A172 (cell line): ENCODE measurements around the gene GRAMD1A. TPM values are rescaled to one million over a fixed set of nuclear protein-coding genes. Genes with fewer than 3 reads are reported as not detected.
"Not testable (repeated sequence)": the region's sequence is repeated elsewhere in the genome, so short reads cannot be mapped to it uniquely, and the experiment has no call there.

ENCODE experiments used
- DNase-seq: peaks from one replicate; pipeline ENCODE4 v3.0.0-alpha.2; 2015; ENCODE audit warnings: low spot score
- total RNA-seq: library from RNA; depleted of rRNA; stranded (reverse); fragments of >200 nt; shearing (Covaris generic); gene quantifications from 2 replicates; pipeline ENCODE4 v1.2.3, GENCODE V29; 2014; rRNA removed

Gene GRAMD1A
- total RNA-seq = 20.2 and 26.9 TPM in 2 replicates

DNA sequence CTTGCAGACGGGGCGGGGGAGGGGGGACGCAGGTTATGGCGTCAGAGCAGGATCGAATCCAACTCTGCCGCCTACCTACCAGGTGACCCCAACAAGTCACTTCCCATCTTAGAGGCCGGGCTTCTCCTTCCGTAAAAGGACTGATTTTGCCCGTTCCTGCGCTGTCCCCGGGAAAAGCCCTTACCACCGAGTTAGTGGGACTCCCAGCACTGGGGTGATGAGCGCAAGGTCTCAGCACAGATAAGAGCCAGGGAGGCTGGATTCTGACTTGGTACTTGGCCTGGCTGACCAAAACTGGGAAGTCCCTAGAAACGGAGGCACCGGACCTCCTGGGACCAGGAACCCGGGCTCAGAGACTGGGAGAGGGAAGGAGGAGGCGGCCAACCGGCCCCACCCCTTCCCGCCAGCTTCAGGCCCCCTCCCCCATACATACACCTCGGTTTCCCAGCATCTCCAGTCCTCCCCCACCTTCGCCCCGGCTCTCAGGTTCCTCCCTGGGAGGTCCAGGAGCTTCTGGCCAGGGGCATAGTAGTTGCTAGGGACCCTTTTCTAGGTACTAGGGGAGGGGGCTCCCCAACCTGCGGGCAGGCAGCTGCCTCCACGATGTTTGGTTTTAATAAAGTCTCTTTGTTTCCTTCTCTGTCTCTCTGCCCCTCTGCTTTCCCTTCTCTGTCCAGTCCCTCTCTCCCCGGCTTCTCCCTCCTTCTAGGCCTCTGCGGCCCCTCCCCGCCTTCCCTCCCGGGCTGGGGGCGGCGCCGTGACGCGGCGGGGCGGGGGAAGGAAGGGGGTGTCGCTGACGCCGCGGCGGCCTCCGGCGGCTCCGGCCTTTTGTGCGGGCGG lies at the start of gene GRAMD1A:
GRAMD1A (plus strand) TSS at position 826 of the 840 bp plus-strand sequence. CDS start 156 bp downstream, outside the sequence.
- peak; percentile 75 for DNase-seq

DNA sequence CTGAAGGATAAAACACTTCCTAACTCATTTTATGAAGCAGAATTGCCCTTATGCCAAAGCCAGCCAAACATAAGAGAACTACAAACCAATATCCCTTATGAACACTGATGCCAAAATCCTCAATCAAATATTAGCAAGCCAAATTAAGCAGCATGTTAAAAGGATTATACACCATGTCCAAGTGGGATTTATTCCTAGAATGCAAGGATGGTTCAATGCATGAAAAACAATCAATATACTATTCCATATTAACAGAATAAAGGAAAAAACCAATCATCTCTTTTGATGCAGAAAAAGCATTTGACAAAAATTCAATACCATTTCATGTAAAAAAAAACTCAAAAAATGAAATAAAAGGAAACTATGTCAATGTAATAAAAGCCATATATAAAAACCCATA lies 47.0 kb upstream of the GRAMD1A start:
- DNase-seq = no peak

DNA sequence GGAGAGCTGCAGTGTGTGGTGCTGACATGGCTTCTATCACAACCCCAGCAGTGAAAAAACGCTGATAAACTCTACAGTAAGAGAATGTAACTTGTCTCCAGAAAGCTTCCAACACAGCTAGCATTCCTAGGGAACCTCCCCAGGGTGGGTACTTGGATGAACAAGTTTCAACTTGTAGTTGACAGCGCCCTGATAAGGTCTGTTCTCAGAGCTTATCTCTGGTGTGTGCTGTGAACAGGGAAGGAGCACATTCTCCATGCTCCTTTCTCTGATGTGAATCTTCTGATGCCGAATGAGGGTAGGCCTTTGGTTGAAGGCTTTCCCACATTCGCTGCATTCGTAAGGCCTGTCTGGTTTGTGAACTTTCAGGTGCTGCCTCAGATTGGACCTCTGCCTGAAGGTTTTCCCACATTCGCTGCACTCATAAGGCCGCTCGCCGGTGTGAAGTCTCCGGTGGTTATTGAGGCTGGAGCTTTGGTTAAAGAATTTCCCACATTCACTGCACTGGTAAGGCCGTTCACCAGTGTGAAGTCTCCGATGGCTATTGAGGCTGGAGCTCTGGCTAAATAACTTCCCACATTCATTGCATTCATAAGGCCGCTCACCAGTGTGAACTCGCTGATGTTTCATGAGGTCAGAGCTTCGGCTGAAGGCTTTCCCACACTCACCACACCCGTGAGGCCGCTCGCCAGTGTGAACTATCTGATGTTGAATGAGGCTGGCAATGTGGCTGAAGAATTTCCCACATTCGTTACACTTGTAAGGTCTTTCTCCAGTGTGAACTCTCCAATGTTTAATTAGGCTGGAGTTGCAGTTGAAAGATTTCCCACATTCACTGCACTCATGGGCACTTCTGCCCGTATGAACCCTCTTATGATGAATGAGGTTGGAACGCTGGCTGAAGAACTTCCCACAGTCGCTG lies 42.0 kb upstream of the GRAMD1A start:
- DNase-seq = no peak

DNA sequence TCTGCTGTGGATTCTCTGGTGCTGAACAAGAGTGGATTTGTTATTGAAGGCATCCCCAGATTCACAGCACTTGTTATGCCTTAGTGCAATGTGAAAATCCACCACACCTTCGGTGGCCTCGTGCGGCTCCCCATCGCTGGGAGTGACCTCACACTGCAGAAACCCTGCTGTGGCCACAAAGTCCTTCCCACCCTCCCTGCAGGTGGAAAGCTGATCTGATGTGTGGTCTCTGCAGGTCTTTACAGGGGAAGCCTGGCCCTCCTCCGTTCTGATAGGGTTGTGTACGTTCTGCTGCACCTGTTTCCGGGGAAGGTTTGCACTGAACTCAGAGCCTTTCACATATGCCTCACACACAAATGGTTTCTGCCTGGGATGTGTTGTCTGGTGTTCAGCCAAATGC lies 41.1 kb upstream of the GRAMD1A start:
- DNase-seq = no peak

DNA sequence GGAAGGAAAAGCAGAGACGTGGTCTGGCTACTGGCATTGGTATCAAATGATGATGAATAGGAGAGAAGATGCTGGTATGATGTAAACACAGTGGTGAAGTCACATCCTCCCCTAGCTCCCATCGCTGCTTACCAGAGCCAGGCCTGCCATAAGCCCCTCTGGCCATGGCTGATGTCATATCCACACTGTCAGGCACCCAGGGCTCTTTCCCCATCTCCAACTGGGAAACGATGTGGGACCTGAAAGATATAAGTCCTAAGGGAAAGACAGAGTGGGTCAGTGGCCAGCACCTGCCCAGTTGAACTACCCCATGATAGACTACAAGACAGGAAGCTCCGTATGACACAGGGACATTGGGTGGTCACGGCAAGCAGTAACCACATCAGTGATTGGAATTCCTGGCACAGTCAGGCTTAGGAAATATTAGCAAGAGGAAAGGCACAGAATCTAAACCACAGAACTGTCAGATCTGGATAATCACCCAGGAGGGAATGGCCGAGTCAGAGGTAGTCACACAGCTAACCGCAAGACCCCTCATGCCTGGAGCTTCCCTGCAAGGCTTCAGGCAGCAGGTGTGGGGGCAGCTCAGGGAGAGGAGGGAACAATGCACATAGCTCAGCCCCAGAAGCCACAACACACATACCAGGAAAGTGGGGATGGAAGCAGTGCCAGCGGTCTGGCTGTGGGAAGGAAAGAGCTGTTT lies 39.9 kb upstream of the GRAMD1A start:
- peak; percentile 99 for DNase-seq

DNA sequence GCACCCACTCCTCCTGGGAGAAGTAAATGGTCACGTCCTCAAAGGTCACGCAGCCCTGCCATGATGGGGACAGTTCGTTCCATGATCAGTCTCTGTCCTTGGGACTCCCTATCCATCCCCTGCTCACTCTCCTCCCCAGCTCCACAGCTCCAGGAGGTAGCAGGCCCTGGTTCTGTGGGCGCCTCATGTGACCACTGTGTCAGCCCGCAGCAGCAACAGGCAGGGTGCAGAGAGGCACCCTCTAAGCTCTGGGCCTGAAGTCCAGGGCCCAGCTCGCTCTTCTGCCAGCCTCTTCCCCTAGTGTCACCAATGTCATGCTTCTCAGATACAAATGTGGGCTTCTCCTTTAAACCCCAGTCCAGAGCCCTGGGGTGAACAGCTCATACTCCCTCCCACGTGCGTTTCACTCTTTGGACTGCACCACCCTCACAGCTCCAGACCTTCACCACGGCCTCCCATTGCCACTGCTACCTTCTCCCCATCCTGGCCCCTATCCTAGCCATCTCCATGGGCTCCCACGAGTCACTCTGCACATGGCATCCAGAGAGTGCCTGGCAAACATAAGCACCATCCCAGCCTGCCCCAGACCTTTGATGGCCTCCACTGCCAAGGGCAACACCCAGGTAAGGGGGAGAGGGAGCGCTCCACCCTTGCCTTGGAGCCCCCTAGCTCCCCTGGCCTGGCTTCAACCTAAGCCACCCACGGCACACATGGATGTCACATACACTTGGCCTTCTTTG lies 39.0 kb upstream of the GRAMD1A start:
- DNase-seq = no peak

DNA sequence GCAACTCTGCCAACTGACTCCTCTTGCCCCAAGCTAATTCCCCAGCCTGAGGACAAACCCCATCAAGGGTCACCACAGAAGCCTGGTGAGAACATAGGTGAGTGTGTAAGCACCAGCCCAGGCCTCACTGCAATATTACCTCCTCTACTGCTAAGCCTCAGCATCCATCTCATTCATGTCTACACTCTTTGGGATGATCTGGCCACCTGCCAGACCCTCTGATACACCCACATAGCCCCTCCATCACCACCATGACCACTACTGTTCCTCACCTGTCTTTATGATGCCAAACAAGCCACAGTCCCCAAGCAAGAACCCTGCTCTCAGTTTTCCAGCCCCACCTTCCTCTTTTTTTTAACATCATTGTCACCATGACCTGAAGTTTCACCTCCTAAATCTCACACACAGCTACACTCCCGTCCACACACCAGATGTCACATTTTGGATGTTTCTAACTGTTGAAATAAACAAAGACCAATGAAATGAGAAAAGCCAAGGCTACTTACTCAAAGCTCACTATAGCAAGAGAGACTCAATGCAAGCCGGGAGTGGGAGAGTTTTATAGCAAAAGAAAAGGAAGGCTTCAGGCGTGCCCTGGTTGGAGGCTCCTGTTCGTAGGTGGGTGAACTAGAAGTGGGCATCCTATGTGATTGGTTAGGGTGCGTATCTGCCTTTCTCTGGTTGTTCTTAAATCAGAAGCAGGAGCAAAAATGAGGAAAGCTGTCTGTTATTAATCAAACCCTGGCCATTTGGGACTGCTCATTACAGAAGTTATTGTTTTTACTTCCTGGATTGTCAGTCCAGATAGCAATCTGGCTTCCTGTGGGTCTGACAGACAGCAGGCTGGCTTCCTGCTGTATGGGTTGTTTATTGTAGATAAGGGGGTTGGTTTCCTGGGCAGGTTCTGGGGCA lies 38.1 kb upstream of the GRAMD1A start:
- DNase-seq = peak; percentile 27

DNA sequence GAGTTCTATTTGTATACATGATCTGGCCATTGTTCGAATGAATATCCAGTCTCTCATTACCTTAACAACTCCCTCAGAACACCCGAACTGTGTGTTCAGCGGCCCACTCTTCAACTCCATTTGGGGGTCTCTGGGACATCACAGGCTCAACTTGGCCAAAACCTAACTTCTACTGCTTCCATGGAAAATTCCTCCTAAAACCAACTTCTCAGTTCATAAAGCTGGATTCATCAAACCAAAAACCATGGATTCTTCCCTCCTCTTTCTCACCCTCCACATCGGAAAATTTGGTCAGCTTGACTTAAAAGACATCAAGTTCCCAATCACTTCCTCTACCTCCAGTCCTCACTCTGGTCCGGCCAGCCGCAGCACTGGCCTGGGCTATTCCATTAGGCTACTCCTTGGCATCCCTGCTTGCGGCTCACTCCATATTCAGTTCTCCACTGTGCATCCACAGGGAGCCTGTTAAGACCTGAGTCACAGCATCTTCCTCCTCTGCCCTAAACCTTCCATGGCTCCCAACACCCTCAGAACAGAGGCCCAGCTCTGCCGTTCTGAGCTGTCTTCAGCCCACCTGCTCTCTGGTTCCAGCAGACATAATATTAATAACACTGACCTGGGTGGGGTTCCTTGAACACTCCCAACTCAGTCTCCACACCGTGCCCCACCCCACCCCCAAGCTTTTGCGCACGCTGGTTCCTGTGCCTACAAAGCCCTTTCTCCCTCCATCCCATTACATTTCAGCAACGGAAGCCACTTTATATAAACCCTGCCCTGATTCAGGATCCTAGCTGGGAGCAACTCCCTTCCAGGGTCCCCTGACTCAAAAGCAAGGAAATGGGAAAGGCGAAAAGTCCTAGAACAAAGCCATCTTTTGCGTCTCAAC lies 37.2 kb upstream of the GRAMD1A start:
- DNase-seq = no peak

DNA sequence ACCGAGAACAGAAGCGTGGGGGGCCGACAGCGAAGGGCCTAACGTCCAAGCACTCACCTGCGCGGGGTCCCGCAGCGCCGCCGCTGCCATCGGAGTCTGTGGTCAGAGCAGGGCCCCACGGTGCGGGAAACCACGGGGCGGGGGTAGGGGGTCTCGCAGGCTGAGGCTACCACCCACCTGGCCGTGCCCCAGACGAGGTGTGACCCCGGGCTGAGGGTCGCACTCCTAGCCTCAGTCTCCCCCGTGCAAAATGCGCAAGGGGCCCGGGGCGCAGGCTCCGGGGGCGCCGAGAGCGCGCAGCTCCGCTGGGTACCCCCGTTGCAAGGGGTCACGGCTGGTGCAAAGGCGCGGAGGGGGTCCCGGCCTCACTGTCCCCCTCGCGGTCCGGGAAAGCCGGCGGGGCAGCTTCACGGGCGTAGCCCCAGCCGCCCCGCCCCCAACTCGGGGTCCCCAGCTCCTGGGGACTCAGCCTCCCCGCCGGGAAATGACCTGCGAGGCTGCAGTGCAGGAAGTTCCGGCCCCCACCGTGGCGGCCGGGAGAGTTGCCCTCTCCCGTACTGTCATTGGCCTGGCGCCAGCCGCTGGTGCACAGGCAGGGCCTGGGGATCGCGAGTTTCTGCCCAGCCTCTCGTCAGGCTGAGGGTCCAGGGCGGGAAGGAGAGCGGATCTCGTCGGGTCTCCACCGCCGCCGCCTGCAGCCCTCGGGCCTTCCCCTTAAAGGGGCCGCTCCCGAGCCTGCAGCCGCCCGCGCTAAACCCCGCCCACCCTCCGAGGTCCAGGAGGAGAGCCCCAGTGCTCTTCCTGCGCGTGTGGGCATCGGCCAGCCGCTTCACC lies 36.3 kb upstream of the GRAMD1A start, which contains the start of gene ZNF792:
ZNF792 (minus strand) TSS at position 657 of the 834 bp plus-strand sequence; CDS start at position 90, 567 bp downstream.
- DNase-seq = peak; percentile 30

DNA sequence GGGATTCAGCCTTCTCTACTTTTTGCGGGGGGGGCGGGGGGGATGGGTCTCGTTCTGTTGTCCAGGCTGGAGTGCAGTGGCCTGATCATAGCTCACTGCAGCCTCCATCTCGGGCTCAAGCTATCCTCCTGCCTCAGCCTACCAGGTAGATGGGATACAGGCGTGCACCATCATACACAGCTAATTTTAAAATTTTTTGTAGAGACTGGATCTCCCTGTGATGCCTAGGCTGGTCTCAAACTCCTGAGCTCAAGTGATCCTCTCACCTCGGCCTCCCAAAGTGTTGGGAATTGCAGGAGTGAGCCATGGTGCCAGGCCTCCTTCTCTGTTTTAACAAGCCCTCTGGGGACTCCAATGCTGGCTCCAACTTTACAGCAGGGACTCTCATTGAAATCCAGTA lies 35.5 kb upstream of the GRAMD1A start:
- no peak for DNase-seq

DNA sequence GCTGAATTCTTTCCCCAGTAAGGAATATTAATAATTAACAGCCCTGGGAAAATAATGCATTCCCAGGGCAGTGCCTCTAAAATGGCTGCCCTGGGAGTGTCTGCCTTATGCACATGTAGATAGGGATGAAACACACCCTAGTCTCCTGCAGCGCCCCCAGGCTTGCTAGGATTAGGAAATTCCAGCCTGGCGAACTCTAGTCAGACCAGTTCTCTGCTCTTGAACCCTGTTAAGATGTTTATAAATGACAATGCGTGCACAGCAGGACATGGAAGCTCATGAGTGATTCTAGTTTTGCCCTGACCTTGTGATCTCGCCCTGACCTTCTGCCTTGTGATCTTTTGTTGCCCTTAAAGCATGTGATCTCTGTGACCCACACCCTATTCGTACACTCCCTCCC lies 34.6 kb upstream of the GRAMD1A start:
- not testable (repeated sequence) for DNase-seq

DNA sequence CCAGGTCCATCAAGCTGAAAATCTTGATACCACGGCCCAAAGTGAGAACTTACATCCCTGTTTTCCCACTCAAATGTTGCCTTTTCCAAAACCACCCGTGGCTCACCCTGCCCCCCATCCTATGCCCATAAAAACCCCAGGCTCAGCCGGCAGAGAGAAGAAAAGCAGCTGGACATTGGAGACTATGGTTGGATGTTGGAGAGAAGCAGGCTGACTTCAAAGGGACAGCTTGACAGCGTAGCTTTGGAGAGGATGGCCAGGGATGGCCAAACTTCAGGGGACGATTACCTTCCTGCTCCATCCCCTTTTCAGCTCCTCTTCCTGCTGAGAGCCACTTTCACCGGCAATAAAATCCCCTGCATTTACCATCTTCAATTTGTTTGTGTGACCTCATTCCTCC lies 32.6 kb upstream of the GRAMD1A start:
- DNase-seq = no peak

DNA sequence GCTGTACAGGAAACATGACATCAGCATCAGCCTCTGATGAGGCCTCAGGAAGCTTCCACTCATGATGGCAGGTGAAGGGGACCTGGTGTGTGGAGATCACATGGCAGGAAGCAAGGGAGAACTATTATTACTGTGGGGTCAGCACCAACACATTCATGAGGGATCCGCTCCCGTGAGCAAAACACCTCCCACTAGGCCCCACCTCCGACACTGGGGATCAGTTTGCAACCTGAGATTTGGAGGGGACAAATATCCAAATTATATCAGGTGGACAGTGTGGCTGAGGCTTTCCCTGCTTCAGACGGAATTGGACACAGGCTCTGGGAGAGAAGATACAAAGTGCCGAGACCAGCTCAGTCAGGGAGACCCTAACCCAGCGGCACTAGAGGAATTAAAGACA lies 30.4 kb upstream of the GRAMD1A start:
- DNase-seq = no peak

DNA sequence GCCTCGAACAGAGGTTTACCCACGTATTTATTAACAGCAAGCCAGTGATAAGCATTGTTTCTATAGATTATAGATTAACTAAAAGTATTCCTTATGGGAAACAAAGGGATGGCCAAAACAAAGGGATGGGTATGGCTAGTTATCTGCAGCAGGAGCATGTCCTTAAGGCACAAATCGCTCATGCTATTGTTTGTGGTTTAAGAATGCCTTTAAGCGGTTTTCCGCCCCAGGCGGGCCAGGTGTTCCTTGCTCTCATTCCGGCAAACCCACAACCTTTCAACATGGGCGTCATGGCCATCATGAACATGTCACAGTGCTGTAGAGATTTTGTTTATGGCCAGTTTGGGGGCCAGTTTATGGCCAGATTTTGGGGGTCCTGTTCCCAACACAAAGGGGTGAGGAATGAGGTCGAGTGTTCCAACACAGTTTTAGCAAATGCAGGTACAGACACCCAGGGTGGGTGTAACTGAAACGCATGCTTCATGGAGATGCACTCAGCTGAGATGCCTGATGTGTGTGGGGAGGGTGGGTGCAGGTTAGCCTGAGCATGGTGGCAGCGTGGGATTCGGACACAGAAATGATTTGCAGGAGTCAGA lies 29.8 kb upstream of the GRAMD1A start:
- DNase-seq = not testable (repeated sequence)

DNA sequence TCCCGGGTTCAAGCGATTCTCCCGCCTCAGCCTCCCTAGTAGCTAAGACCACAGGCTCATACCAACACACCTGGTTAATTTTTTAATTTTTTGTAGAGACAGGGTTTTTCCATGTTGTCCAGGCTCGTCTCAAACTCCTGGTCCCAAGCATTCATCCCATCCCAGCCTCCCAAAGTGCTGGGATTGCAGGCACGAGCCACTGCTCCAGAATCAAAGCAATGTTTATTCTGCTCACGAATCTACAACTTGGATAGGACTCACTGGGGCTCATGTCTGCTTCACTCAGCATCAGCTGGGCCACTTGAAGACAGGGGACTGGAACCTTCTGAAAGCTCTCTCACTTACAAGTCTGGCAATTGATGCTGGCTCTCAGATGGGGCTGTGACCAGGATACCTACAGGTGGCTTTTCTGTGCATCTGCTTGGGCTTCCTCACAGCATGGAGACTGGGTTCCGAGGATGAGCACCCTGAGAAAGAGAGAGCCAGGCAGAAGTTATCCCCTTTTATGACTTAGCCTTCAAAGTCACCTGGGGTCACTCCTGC lies 27.9 kb upstream of the GRAMD1A start:
- no peak for DNase-seq

DNA sequence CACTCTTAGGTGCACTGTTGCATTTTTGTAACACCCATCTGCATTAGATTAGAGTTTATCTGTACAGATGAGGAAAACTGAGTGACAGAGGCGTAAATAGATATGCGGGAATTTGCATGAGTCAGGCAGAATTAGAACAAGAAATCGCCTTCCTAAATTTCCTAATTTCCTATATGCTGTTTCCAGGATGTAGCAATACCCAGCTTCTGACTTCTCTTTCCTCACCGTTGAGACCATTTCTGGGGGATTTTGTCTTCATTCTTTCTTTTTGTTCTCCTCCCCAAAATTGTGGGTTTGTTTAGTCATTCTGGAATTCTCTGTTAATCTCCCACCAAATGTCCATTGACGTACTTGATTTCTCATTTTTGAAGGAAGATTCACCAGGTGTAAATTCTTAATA lies 25.5 kb upstream of the GRAMD1A start:
- DNase-seq = no peak

DNA sequence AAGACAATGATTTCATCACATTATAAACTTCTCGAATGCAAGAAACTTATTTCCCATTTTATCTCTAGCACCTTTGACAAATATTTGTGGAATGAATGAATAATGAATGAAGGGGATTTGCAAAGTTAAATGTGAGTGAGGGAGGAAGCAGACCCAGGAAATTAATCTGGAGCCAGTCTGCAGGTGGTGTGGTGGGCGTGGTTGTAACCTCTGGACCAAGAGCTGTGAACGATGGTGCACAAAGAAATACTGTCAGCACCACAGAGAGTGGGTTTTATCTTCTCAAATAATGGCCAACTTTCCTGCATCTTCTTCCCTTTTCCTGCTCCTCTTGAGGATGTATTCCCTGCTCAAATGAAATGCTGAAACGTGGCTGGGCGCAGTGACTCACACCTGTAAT lies 25.1 kb upstream of the GRAMD1A start:
- no peak for DNase-seq
